Activated CD4-positive, alpha-beta T cell treated with anti-CD3 and anti-CD28 coated beads, Interleukin-2, Interleukin-6, amounts not matched to agents 100 ng/mL and 50 ng/mL, durations not matched to agents 16 hours and 8 hours (primary cell): ENCODE data around the gene LAG3.
"Not testable (repeated sequence)": the region's sequence is repeated elsewhere in the genome, so short reads cannot be mapped to it uniquely, and the experiment has no call there.

ENCODE experiments used
- DNase-seq: peaks from one replicate; pipeline ENCODE4 v3.0.0-alpha.2; 2020

The LAG3 gene

GRCh38 chr12:6772331-6772695 is at the start of gene LAG3:
Gene LAG3, plus strand, starts transcription at chr12:6772520. Its CDS starts 333 bp downstream, at chr12:6772853.
- peak; percentile 56 for DNase-seq

DNA sequence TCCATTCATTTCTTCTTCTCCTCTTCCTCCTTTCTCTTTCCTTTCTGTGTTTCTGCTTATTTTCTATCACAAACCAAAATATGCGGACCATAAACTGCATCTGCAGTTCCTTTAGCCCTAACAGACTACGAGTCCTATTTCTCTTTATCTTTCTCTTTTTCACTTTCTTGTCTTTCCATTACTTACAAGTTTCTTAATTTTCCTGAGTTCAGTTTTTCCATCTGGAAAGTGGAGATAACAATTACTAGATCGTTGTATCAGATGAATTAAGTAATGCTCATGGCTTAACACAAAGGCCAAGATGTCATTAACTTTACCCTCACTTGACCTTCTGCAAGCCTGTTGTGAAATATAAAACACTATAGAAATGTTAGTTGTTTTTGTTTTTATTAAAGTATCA is 49.5 kb upstream of the LAG3 start:
- no peak for DNase-seq

DNA sequence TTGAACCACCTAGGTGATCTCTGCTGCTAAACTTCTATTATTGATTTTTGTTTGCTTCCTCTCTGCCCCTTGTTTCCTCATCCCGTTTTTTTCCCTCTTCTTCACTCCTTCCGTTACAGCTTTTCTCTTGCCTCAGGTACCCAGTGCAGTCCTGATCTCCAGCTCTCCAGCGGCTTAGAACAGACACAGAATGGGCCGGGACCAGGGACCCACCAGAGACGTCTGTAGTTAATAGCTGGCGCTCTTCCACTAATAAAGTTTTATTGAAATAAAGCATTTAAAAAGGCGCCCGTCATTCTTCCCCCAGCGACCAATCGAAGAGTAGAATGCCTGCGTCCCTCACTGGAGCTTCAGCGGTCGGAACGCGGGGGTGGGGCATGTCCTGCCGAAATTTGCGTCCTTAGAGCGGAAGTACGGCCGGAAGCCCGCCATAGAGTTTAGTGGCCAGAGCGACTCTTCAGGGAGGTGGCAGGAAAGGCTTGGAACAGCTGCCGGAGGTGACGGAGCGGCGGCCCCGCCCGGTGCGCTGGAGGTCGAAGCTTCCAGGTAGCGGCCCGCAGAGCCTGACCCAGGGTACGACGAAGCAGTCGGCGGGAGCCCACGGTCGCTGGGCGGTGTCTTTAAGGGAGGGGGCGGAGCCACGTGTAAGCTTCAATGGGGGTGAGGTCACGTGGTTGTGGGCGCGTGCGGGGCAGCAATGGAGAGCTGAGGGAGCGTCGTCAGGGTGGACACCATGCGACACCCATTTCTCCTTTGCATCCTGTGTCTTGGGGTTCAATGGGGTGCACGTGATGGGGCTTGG is 48.5 kb upstream of the LAG3 start, which contains the start of gene COPS7A:
Gene COPS7A, plus strand, starts transcription at position 440 of the 802 bp plus-strand sequence. CDS start 611 bp downstream, outside the sequence.
- peak; percentile 99 for DNase-seq

DNA sequence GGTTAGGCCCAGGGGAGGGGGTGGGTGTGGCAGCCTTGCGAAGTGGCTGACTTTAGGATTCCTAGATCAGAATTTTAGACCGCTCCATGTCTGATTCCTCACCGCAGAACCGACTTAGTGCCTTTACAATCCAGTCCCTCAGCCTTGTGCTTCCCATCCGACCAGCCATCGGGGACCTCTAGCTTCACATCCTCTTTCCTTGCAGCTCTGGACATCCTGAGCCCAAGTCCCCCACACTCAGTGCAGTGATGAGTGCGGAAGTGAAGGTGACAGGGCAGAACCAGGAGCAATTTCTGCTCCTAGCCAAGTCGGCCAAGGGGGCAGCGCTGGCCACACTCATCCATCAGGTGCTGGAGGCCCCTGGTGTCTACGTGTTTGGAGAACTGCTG is 47.9 kb upstream of the LAG3 start:
- DNase-seq = peak; percentile 49

DNA sequence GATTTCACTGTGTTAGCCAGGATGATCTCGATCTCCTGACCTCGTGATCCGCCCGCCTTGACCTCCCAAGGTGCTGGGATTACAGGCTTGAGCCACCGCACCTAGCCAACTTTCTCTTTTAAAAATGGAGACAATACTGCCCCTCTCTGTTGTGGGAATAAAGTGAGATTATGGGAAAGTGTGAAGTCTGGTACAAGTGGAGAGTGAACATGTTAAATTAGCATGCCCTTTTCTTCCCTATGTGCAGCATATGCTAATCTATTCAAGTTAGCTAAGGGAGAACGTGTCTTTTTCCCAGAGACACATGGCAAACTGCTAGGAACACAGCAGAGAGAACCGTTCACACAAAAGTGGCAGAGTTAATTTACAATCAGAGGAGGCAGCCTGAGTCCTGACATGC is 47.0 kb upstream of the LAG3 start:
- no peak for DNase-seq

GRCh38 chr12:6729186-6729585 is 43.1 kb upstream of the LAG3 start:
- DNase-seq = no peak

DNA sequence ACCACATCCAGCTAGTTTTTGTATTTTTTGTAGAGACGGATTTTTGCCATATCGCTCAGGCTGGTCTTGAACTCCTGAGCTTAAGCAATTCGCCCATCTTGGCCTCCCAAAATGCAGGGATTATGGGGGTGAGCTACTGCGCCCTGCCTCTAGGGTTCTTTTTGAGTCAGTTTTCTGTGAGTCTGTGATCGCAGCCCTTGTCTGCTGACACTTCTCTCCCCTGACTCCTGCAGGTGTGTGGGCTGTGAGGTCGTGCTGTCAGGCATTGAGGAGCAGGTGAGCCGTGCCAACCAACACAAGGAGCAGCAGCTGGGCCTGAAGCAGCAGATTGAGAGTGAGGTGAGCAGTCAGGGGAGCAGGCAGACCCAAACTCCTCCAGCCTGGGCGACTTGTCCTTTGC is 42.2 kb upstream of the LAG3 start:
- no peak for DNase-seq

DNA sequence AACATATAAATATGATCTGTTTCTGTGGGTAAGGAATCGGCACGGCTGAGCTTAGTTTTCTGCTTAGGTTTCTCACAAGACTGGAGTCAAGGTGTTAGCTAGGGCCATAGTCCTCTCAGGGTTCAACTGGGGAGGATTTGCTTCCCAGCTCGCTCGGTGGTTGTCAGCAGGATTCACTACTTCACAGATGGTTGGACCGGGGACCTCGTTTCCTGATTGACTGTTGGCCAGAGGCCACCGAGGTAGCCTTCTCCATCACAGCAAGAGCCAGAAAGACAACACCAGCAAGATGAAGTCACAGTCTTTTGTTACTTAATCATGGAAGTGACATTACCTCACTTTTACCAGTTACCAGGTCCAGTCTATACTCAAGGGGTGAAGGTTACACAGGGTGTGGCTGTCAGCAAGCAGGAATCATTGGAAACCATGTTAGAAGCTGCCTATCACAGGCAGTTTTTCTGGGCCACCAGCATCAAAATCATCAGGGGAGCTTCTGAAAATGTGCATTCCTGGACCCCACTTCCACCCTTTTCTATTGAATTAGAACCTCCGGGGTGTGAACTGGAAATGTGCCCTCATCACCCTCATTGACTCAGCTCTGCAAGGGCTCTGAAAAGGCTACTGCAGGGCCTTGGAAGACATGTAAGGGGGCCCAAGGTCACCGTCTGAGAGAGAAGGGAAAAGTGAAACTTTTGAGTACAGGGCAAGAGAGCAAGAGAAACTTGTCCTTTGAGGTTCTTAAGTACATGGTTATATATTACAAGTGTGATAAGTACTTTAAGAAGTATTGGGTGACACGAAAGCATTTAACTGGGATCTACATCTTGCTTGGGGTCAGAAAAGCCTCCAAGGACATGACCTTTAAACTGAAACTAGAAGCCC is 37.6 kb upstream of the LAG3 start:
- no peak for DNase-seq

DNA sequence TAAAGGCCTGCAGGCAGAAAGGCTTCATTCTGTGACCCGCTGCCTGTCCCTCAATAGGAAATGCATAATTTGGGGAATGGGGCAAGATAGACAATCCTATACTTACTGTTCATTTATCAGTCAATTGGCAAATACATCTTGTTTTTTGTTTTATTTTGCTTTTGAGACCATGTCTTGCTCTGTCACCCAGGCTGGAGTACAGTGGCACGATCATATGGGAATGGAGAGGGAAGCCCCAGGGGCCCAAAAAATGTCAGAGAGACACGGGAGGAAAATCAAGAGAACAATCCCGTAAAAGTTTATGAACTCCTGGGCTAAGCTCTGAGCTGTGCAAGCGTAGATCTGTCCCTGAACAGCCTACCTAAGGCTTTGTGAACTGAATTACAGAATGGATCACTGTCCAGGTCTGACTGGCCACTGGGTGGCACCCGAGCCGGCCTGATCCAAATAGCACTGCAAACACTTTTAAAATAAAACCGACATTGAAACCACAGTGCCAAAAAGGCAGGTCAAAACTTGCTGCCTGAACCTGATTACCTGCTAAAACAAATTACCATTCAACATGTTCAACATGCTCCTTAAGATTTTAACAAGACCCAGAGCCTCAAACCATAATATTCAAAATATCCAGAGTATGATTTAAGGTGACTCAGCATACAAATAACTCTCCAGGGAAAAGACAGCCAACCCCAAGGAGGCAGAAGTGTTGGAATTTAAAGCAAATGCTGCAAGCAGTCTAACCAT is 36.7 kb upstream of the LAG3 start:
- peak; percentile 43 for DNase-seq

DNA sequence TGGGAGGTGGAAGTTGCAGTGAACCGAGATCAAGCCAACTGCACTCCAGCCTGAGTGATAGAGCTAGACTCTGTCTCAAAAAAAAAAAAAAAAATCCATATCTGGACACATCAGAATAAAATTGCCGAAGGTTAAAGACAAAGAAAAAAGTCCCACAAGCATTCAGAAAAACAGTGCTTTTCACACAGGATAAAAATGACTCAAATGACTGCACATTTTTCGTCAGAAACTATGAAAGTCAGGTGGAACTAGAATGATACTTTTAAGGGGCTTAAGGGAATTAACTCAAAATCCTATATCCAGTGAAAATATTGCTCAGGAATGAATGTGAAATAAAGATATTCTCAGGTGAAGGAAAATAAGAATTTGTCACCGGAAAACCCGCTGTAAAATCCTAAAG is 35.6 kb upstream of the LAG3 start:
- DNase-seq = no peak

DNA sequence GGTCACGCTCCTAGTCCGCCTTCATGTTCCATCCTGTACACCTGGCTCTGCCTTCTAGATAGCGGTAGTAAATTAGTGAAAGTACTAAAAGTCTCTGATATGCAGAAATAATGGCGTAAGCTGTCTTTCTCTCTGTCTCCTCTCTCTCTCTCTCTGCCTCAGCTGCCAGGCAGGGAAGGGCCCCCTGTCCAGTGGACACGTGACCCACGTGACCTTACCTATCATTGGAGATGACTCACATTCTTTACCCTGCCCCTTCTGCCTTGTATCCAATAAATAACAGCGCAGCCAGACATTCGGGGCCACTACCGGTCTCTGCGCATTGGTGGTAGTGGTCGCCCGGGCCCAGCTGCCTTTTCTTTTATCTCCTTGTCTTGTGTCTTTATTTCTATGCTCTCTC is 30.2 kb upstream of the LAG3 start:
- DNase-seq = not testable (repeated sequence)

- DNase-seq = no peak
Measured at GRCh38 chr12:6742834-6743233, 29.5 kb upstream of the LAG3 start.

DNA sequence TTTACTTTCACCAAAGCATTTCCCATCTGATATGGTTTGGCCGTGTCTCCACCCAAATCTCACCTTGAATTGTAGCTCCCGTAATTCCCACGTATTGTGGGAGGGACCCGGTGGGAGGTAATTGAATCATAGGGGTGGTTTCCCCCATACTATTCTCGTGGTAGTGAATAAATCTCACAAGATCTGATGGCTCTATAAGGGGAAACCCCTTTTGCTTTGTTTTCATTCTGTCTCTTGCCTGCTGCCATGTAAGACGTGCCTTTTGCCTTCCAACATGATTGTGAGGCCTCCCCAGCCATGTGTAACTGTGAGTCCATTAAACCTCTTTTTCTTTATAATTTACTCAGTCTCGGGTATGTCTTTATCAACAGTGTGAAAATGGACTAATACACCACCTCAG is 29.0 kb upstream of the LAG3 start:
- DNase-seq = not testable (repeated sequence)

GRCh38 chr12:6745741-6746525 is 26.4 kb upstream of the LAG3 start:
- peak; percentile 21 for DNase-seq

GRCh38 chr12:6747216-6747615 is 25.1 kb upstream of the LAG3 start:
- DNase-seq = no peak

DNA sequence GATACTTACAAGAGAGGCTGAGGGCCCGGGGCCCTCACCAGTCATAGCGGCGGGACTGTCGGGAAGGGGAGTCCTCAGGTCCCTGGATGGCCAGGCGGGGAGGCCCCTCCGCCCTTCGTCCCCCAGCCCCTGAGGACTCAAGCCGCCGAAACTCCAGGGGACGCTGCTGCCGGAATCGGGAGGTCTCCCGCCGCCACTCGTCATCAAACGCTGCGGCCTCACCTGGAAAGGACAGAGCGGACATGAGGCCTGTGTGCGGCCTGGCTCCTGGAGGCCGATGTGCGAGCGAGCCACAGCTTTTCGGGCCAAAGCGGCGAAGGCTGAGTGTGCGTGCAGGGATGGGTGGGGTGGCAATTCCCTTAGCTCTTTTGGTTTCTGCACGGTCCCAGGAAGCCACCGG is 23.6 kb upstream of the LAG3 start:
- no peak for DNase-seq

- DNase-seq = no peak
Measured at GRCh38 chr12:6750506-6750905, 21.8 kb upstream of the LAG3 start.

GRCh38 chr12:6751767-6752166 is 20.6 kb upstream of the LAG3 start:
- DNase-seq = no peak

DNA sequence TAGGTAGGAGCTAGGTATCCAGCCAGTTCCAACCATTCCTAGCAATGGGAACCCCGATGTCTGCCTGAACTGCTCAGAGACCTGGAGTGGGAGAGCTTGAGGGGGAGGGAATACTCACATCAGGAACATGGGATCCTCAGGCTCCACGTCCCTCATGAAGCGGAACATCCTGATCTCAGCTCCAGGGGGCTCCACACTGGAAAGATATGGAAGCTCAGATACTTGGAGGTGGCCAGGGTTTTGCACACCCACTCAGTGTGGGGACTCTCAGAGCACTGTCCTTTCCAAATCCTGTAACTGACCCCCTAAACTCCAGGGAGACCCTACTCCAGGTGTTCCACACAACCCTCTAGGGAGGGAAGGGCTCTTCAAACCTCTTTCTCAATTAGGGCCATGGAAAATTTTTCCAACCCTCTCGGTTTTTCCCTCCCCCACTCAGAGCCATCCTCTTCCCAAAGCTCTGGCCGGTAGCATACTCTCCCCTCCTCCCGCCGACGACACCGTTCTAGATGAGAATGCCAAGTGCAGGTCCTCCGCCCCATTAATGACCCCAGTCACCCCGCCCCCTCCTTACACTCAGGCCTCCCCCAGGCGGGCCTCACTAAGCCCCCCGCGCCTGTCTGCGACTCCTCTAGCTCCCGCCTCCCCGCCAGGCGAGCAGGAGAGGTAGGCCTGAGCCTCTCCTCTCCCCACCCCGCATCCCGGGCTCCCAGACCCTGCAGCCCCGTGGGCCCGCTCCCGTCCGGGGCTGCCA is 20.0 kb upstream of the LAG3 start:
- DNase-seq = peak; percentile 28

DNA sequence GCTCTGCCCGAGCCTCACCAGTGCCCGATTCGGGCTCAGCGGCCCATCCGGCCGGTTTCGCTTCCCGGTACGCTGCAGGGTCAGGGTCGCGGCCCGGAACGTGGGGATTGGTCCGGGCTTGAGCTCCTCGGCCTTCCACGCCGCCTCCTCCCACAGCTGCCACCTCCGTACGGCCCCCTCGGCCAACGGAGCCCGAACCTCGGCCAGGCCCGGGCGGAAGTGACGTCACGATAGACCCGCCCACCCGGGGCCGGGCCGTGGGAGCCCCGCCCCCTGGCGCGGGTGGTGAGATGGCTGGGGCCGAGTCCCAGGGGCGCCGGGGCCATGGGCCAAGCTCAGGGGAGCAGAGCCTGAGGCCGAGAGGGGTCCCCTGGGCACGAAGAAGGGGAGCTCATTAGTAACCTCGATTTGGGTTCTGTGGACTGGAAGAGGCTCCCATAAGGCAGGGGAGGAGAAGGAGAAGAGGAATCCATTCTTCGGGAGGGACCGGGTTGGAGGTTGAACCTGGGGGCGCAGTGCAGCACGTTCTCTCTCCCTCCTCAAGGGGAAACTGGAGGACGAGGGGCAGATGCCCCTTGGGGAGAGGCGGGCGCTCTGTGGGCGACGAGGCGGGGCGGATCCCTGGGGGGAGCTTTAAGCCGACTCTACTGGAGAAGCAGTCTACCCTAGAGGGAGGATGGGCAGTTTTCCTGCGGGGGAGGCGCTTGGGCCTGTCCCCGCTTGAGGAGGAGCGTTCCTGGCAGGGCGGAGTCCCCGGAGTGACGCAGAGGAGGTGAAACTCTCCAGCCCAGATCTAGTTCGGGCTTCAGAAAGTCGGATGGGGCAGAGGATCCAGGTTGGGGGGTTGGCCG is 19.2 kb upstream of the LAG3 start, which contains the start of gene MLF2:
Gene MLF2, minus strand, starts transcription at position 221 of the 851 bp plus-strand sequence. CDS start 807 bp downstream, outside the sequence.
- peak; percentile 99 for DNase-seq
